Activated CD4-positive, alpha-beta T cell treated with anti-CD3 and anti-CD28 coated beads for 48 hours (primary cell): Measurements from ENCODE around the gene GIGYF2.
"Not testable (repeated sequence)": the region's sequence is repeated elsewhere in the genome, so short reads cannot be mapped to it uniquely, and the experiment has no call there.

ENCODE experiments used
- DNase-seq: peaks from one replicate; pipeline ENCODE4 v3.0.0-alpha.2; 2020

The GIGYF2 gene

GRCh38 chr2:232697059-232697806 is at the start of gene GIGYF2:
TSS of gene GIGYF2 (plus strand) at chr2:232697331. CDS start at chr2:232735198, 37,867 bp downstream.
- DNase-seq = peak; percentile 97

- DNase-seq = no peak
These were observed 48.1 kb upstream of the GIGYF2 start for GRCh38 chr2:232649033-232649432.

- DNase-seq = no peak
These were observed 44.7 kb upstream of the GIGYF2 start for GRCh38 chr2:232652505-232652851.

GRCh38 chr2:232653441-232653840 is 43.7 kb upstream of the GIGYF2 start:
- no peak for DNase-seq

GRCh38 chr2:232655392-232655791 is 41.7 kb upstream of the GIGYF2 start:
- no peak for DNase-seq

GRCh38 chr2:232658217-232658785 is 38.8 kb upstream of the GIGYF2 start:
- DNase-seq = no peak

GRCh38 chr2:232659359-232659758 is 37.8 kb upstream of the GIGYF2 start:
- DNase-seq = no peak

DNA sequence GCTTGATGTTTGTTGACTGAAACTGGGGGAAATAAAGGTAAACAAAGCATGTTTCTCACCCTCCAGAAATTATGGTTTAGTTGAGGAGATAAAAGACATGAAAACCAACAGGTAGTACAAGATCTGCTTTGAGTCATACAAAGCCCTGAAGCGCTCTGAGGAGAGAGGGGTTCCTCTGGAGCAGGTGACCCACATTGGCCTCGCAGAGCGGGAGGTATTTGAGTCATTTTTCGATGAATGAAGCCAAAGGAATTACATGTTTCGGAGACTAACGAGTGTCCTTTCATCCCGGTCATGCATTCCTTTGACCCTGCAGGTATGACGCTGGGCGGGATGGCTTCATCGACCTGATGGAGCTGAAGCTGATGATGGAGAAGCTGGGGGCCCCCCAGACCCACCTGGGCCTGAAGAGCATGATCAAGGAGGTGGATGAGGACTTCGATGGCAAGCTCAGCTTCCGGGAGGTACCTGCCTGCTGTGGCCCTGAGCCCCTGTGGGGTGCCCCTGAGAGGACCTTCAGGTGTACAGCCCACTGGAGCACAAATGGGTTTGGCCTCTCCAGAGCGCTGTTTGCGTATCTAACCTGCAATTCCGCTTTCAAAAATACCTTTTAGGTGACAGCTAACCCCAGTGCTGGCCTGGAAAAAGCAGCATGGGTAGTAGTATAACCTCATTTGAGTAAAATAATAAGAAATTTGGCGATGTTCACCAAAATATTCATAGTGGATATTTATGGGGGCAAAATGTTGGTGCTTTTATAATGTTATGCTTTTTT is 34.5 kb upstream of the GIGYF2 start:
- no peak for DNase-seq

- DNase-seq = no peak
These were observed 30.9 kb upstream of the GIGYF2 start for GRCh38 chr2:232666051-232666805.

- DNase-seq = no peak
These were observed 29.0 kb upstream of the GIGYF2 start for GRCh38 chr2:232667989-232668583.

DNA sequence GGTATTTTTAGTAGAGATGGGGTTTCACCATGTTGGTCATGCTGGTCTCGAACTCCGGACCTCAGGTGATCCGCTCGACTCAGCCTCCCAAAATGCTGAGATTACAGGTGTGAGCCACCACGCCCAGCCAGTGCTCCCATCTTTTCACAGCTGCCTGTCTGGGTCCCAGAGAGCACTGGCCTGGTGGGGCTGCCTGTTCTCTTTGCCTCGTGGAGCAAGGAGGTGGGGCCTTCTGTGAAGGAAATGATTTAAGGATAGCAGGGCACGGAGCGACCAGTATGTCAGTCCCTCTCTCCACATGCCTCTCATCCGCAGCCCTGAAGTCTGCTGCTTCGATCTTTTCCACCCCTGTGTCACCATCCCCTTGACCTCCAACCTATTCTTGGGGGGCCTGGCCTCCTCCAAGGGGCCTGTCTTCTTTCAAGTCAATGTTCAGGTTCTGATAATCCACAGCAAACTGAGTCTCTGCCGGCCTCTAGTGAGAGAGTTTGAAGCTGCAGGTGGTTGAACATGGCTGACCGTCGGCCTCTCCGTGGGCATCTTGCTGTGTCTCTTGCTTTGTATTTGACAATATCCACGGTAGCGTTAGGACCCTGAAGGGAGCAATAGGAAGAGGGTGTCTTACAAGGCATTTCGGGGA is 28.2 kb upstream of the GIGYF2 start:
- DNase-seq = no peak

DNA sequence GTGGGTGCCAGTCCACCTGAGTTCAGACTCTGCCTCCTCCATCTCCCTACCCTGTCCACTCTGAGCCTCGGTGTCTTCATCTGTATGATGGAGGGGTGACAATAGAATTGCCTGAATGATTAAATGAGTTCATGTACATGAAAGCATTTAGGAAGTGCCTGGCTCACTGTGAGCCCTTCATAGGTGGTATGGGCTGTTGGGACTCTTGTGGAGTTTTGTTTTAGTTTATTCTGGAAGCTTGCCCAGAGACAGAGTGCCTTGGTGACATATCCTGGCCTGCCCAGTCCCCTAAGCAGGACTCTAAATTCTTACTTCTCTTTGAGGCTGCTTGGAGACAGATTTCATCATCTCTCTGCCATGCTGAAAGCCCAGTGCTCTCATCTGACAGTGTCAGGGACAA is 24.5 kb upstream of the GIGYF2 start:
- DNase-seq = no peak

- DNase-seq = no peak
These were observed 22.6 kb upstream of the GIGYF2 start for GRCh38 chr2:232674491-232674890.

DNA sequence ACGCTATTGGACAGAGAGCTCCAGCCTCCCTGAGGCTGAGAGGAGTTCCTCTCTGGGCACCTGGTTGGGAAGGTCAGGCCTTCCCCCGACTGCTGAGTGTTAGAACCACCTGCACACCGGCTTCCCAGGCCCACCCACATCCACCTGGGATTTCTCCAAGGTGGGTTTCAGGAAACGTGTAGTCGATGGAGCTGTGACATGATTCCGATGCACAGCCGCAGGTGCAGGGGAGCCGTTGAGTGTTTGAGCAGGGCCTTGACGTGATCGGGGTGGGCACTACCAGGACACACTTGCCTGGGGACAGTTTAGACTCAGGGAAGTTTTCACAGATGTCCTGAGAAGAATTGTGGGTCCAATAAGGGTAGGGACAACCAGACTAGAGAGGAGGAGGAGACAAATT is 21.8 kb upstream of the GIGYF2 start:
- no peak for DNase-seq

DNA sequence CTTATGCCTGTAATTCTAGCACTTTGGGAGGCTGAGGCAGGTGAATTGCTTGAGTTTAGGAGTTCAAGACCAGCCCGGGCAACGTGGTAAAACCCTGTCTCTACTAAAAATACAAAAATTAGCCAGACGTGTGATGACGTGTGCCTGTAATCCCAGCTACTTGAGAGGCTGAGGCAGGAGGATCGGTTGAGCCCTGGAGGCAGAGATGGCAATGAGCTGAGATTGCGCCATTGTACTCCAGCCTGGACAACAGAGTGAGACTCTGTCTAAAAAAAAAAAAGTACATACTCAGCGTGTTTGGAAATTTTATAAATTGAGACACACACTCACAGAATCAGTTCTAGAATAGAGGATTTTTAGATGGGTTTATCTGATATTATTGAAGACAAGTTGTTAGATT is 17.1 kb upstream of the GIGYF2 start:
- no peak for DNase-seq

DNA sequence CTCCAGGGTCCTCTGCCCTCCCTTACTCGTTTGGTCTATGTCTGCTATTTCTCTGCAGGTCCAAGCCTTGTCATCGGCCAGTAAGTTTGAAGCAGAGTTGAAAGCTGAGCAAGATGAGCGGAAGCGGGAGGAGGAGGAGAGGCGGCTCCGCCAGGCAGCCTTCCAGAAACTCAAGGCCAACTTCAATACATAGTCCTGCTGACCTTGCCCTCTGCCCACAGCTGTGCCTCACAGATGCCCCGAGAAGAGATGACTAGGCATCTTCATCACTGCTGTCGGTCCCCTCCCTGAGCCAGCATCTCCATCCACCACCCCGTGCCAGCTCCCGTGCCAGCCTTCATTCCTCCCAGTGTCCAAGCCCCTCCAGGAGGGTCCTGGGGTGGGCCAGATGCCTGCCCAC is 15.6 kb upstream of the GIGYF2 start:
- DNase-seq = no peak

- DNase-seq = no peak
These were observed 13.8 kb upstream of the GIGYF2 start for GRCh38 chr2:232683368-232683767.

GRCh38 chr2:232685391-232685790 is 11.7 kb upstream of the GIGYF2 start:
- not testable (repeated sequence) for DNase-seq

- DNase-seq = no peak
These were observed 9.6 kb upstream of the GIGYF2 start for GRCh38 chr2:232687382-232688160.

- DNase-seq = no peak
These were observed 8.9 kb upstream of the GIGYF2 start for GRCh38 chr2:232688201-232688600.

- DNase-seq = no peak
These were observed 7.8 kb upstream of the GIGYF2 start for GRCh38 chr2:232689152-232689910.
